HEK293 (cell line): ENCODE results near the gene SPIRE2.

Experiments
- BCL11A ChIP-seq: fragments of 450-650 bp; formaldehyde crosslinking; IDR thresholded peaks from 2 replicates; pipeline ENCODE4 v1.5.1; 2016; ENCODE audit warnings: low read depth, missing biosample characterization, missing genetic modification characterization
- EGR2 ChIP-seq: fragments of 450-650 bp; formaldehyde crosslinking; IDR thresholded peaks from 2 replicates; pipeline ENCODE4 v1.5.1; 2016; ENCODE audit warnings: low read depth, missing biosample characterization, missing genetic modification characterization
- HOXD13 ChIP-seq: sonication (generic); formaldehyde crosslinking; IDR thresholded peaks from 2 replicates; pipeline ENCODE4 v1.8.0; 2022; ENCODE audit warnings: missing genetic modification reagents, borderline replicate concordance
- KLF1 ChIP-seq: fragments of 450-650 bp; formaldehyde crosslinking; IDR thresholded peaks from 2 replicates; pipeline ENCODE4 v1.5.1; 2016; ENCODE audit warnings: missing biosample characterization, missing genetic modification characterization
- KLF7 ChIP-seq: fragments of 450-650 bp; formaldehyde crosslinking; IDR thresholded peaks from 2 replicates; pipeline ENCODE4 v1.5.1; 2016; ENCODE audit warnings: missing biosample characterization, missing genetic modification characterization, borderline replicate concordance
- KLF8 ChIP-seq: fragments of 450-650 bp; formaldehyde crosslinking; IDR thresholded peaks from 2 replicates; pipeline ENCODE4 v1.5.1; 2016; ENCODE audit warnings: missing biosample characterization, missing genetic modification characterization
- MZF1 ChIP-seq: fragments of 450-650 bp; formaldehyde crosslinking; IDR thresholded peaks from 2 replicates; pipeline ENCODE4 v1.5.1; 2017; ENCODE audit warnings: missing biosample characterization, missing genetic modification characterization, borderline replicate concordance
- OVOL3 ChIP-seq: fragments of 450-650 bp; formaldehyde crosslinking; IDR thresholded peaks from 2 replicates; pipeline ENCODE4 v1.5.1; 2016; ENCODE audit warnings: missing biosample characterization, missing genetic modification characterization
- SALL2 ChIP-seq: fragments of 450-650 bp; formaldehyde crosslinking; IDR thresholded peaks from 2 replicates; pipeline ENCODE4 v1.5.0; 2017; ENCODE audit warnings: missing biosample characterization, mild to moderate bottlenecking, missing genetic modification characterization, borderline replicate concordance
- SP3 ChIP-seq: fragments of 450-650 bp; formaldehyde crosslinking; IDR thresholded peaks from 2 replicates; pipeline ENCODE4 v1.5.1; 2016; ENCODE audit warnings: missing biosample characterization, missing genetic modification characterization
- YY1 ChIP-seq: fragments of 450-650 bp; formaldehyde crosslinking; IDR thresholded peaks from 2 replicates; pipeline ENCODE4 v1.5.1; 2018; ENCODE audit warnings: missing biosample characterization, missing genetic modification characterization
- YY2 ChIP-seq: fragments of 450-650 bp; formaldehyde crosslinking; IDR thresholded peaks from 2 replicates; pipeline ENCODE4 v1.5.1; 2016; ENCODE audit warnings: missing biosample characterization, missing genetic modification characterization
- ZBTB20 ChIP-seq: fragments of 450-650 bp; formaldehyde crosslinking; IDR thresholded peaks from 2 replicates; pipeline ENCODE4 v1.5.1; 2016; ENCODE audit warnings: missing biosample characterization, missing genetic modification characterization
- ZBTB8A ChIP-seq: fragments of 450-650 bp; formaldehyde crosslinking; IDR thresholded peaks from 2 replicates; pipeline ENCODE4 v1.5.1; 2016; ENCODE audit warnings: missing biosample characterization, missing genetic modification characterization
- ZFP3 ChIP-seq: fragments of 450-650 bp; formaldehyde crosslinking; IDR thresholded peaks from 2 replicates; pipeline ENCODE4 v1.5.1; 2016; ENCODE audit warnings: low read depth, missing biosample characterization, missing genetic modification characterization
- ZFP69B ChIP-seq: fragments of 450-650 bp; formaldehyde crosslinking; IDR thresholded peaks from 2 replicates; pipeline ENCODE4 v1.5.1; 2016; ENCODE audit warnings: missing biosample characterization, missing genetic modification characterization
- ZNF10 ChIP-seq: fragments of 450-650 bp; formaldehyde crosslinking; IDR thresholded peaks from 2 replicates; pipeline ENCODE4 v1.5.1; 2017; ENCODE audit warnings: missing biosample characterization, missing genetic modification characterization
- ZNF112 ChIP-seq: fragments of 450-650 bp; formaldehyde crosslinking; IDR thresholded peaks from 2 replicates; pipeline ENCODE4 v1.5.0; 2017; ENCODE audit warnings: missing biosample characterization, missing genetic modification characterization
- ZNF157 ChIP-seq: fragments of 450-650 bp; formaldehyde crosslinking; IDR thresholded peaks from 2 replicates; pipeline ENCODE4 v1.5.1; 2016; ENCODE audit warnings: missing biosample characterization, missing genetic modification characterization
- ZNF184 ChIP-seq: fragments of 450-650 bp; IDR thresholded peaks from 2 replicates; pipeline ENCODE4 v1.5.1; 2018; ENCODE audit warnings: missing biosample characterization, mild to moderate bottlenecking, missing genetic modification characterization
- ZNF266 ChIP-seq: fragments of 450-650 bp; formaldehyde crosslinking; IDR thresholded peaks from 2 replicates; pipeline ENCODE4 v1.5.1; 2016; ENCODE audit warnings: missing biosample characterization, missing genetic modification characterization, low read depth
- ZNF473 ChIP-seq: fragments of 450-650 bp; formaldehyde crosslinking; IDR thresholded peaks from 2 replicates; pipeline ENCODE4 v1.5.1; 2017; ENCODE audit warnings: missing biosample characterization, missing genetic modification characterization
- ZNF654 ChIP-seq: fragments of 450-650 bp; formaldehyde crosslinking; IDR thresholded peaks from 2 replicates; pipeline ENCODE4 v1.5.1; 2016; ENCODE audit warnings: low read depth, missing biosample characterization, missing genetic modification characterization
- ZNF660 ChIP-seq: fragments of 450-650 bp; IDR thresholded peaks from 2 replicates; pipeline ENCODE4 v1.5.1; 2018; ENCODE audit warnings: missing biosample characterization, mild to moderate bottlenecking, missing genetic modification characterization
- ZNF791 ChIP-seq: fragments of 450-650 bp; formaldehyde crosslinking; IDR thresholded peaks from 2 replicates; pipeline ENCODE4 v1.5.1; 2016; ENCODE audit warnings: missing biosample characterization, missing genetic modification characterization
- ZNF792 ChIP-seq: fragments of 450-650 bp; formaldehyde crosslinking; IDR thresholded peaks from 2 replicates; pipeline ENCODE4 v1.5.1; 2016; ENCODE audit warnings: missing biosample characterization, missing genetic modification characterization
- TF ChIP-seq, protein P1 (sequence below): fragments of 450-650 bp; formaldehyde crosslinking; IDR thresholded peaks from 2 replicates; pipeline ENCODE4 v1.5.1; 2016; ENCODE audit warnings: missing biosample characterization, missing genetic modification characterization, borderline replicate concordance
- TF ChIP-seq, protein P2 (sequence below): fragments of 450-650 bp; formaldehyde crosslinking; IDR thresholded peaks from 2 replicates; pipeline ENCODE4 v1.5.1; 2016; ENCODE audit warnings: missing biosample characterization, missing genetic modification characterization, borderline replicate concordance
- TF ChIP-seq, protein P3 (sequence below): fragments of 450-650 bp; formaldehyde crosslinking; IDR thresholded peaks from 2 replicates; pipeline ENCODE4 v1.5.1; 2016; ENCODE audit warnings: missing biosample characterization, missing genetic modification characterization, low read depth
- TF ChIP-seq, protein P4 (sequence below): fragments of 450-650 bp; formaldehyde crosslinking; IDR thresholded peaks from 2 replicates; pipeline ENCODE4 v1.5.1; 2017; ENCODE audit warnings: missing biosample characterization, mild to moderate bottlenecking, missing genetic modification characterization, moderate library complexity

The SPIRE2 gene

DNA sequence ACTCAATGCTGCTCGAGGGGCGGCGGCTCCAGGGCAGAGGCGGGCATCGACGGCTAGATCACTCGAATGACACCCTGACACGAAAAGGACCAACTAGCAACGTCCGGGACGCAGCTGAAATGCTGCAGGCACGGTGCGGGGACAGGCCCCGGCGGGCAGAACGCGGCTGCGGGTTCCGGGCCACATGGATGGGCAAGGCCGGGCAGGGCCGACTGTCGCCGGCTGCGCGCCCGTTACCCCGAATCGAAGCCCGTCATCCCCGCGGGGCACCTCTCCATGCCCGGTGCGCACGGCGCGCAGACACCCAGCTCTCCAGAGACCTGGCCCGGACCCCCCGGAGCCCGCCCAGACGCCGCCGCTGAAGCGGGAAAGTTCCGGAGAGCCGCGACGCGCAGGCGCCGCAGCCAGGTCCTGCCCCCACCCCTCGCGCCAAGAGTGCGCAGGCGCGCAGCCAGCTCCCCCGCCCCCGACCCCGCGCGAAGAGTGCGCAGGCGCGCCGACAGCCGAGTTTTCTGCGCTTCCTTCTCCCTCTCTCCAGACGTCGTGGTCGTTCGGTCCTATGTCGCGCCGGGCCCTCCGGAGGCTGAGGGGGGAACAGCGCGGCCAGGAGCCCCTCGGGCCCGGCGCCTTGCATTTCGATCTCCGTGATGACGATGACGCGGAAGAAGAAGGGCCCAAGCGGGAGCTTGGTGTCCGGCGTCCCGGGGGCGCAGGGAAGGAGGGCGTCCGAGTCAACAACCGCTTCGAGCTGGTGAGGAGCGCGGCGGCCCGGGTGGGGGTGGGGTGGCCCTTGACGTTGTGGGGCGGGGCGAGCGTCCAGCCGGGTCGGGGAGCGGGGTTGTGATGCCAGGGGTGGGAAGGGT is 45.1 kb downstream of the SPIRE2 start, which contains the start of gene TCF25 (continued):
- no peak for TF ChIP-seq ZNF112 (tag by site-specific recombination)
- no peak; the same call in 1 of the 2 replicates for TF ChIP-seq OVOL3 (tag by site-specific recombination)
- TF ChIP-seq, protein P1, sequence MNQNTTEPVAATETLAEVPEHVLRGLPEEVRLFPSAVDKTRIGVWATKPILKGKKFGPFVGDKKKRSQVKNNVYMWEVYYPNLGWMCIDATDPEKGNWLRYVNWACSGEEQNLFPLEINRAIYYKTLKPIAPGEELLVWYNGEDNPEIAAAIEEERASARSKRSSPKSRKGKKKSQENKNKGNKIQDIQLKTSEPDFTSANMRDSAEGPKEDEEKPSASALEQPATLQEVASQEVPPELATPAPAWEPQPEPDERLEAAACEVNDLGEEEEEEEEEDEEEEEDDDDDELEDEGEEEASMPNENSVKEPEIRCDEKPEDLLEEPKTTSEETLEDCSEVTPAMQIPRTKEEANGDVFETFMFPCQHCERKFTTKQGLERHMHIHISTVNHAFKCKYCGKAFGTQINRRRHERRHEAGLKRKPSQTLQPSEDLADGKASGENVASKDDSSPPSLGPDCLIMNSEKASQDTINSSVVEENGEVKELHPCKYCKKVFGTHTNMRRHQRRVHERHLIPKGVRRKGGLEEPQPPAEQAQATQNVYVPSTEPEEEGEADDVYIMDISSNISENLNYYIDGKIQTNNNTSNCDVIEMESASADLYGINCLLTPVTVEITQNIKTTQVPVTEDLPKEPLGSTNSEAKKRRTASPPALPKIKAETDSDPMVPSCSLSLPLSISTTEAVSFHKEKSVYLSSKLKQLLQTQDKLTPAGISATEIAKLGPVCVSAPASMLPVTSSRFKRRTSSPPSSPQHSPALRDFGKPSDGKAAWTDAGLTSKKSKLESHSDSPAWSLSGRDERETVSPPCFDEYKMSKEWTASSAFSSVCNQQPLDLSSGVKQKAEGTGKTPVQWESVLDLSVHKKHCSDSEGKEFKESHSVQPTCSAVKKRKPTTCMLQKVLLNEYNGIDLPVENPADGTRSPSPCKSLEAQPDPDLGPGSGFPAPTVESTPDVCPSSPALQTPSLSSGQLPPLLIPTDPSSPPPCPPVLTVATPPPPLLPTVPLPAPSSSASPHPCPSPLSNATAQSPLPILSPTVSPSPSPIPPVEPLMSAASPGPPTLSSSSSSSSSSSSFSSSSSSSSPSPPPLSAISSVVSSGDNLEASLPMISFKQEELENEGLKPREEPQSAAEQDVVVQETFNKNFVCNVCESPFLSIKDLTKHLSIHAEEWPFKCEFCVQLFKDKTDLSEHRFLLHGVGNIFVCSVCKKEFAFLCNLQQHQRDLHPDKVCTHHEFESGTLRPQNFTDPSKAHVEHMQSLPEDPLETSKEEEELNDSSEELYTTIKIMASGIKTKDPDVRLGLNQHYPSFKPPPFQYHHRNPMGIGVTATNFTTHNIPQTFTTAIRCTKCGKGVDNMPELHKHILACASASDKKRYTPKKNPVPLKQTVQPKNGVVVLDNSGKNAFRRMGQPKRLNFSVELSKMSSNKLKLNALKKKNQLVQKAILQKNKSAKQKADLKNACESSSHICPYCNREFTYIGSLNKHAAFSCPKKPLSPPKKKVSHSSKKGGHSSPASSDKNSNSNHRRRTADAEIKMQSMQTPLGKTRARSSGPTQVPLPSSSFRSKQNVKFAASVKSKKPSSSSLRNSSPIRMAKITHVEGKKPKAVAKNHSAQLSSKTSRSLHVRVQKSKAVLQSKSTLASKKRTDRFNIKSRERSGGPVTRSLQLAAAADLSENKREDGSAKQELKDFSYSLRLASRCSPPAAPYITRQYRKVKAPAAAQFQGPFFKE (tag by site-specific recombination), result no peak; the same call in 1 of the 2 replicates
- TF ChIP-seq, protein P2, sequence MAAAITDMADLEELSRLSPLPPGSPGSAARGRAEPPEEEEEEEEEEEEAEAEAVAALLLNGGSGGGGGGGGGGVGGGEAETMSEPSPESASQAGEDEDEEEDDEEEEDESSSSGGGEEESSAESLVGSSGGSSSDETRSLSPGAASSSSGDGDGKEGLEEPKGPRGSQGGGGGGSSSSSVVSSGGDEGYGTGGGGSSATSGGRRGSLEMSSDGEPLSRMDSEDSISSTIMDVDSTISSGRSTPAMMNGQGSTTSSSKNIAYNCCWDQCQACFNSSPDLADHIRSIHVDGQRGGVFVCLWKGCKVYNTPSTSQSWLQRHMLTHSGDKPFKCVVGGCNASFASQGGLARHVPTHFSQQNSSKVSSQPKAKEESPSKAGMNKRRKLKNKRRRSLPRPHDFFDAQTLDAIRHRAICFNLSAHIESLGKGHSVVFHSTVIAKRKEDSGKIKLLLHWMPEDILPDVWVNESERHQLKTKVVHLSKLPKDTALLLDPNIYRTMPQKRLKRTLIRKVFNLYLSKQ, result no peak
- no peak for TF ChIP-seq ZNF157
- no peak for TF ChIP-seq BCL11A (tag by site-specific recombination)
- TF ChIP-seq ZNF266, result no peak
- no peak; the same call in 1 of the 2 replicates for TF ChIP-seq YY1 (tag by site-specific recombination)
- no peak for TF ChIP-seq ZNF473
- TF ChIP-seq ZNF10 (tag by site-specific recombination), result no peak
- TF ChIP-seq ZBTB8A (tag by site-specific recombination), result peak; percentile 75
- TF ChIP-seq ZNF184 (tag by site-specific recombination), result no peak
- TF ChIP-seq KLF8, result no peak; the same call in 1 of the 2 replicates
- TF ChIP-seq ZFP69B, result no peak
- no peak for TF ChIP-seq YY2 (tag by site-specific recombination)
- TF ChIP-seq ZNF792 (tag by site-specific recombination), result peak; percentile 57
- no peak for TF ChIP-seq EGR2 (tag by site-specific recombination)
- peak; percentile 74 for TF ChIP-seq ZBTB20 (tag by site-specific recombination)
- TF ChIP-seq ZNF654, result no peak
- TF ChIP-seq MZF1 (tag by site-specific recombination), result no peak
- TF ChIP-seq ZFP3 (tag by site-specific recombination), result no peak
- TF ChIP-seq KLF7 (tag by site-specific recombination), result peak; percentile 60; the same call in 1 of the 2 replicates
- TF ChIP-seq, protein P3, sequence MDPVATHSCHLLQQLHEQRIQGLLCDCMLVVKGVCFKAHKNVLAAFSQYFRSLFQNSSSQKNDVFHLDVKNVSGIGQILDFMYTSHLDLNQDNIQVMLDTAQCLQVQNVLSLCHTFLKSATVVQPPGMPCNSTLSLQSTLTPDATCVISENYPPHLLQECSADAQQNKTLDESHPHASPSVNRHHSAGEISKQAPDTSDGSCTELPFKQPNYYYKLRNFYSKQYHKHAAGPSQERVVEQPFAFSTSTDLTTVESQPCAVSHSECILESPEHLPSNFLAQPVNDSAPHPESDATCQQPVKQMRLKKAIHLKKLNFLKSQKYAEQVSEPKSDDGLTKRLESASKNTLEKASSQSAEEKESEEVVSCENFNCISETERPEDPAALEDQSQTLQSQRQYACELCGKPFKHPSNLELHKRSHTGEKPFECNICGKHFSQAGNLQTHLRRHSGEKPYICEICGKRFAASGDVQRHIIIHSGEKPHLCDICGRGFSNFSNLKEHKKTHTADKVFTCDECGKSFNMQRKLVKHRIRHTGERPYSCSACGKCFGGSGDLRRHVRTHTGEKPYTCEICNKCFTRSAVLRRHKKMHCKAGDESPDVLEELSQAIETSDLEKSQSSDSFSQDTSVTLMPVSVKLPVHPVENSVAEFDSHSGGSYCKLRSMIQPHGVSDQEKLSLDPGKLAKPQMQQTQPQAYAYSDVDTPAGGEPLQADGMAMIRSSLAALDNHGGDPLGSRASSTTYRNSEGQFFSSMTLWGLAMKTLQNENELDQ (tag by site-specific recombination), result no peak
- peak; percentile 77 for TF ChIP-seq KLF1 (tag by site-specific recombination)
- no peak for TF ChIP-seq HOXD13 (CRISPR knock-in tag)
- no peak for TF ChIP-seq ZNF791 (tag by site-specific recombination)
- TF ChIP-seq SALL2 (tag by site-specific recombination), result no peak
- TF ChIP-seq ZNF660 (tag by site-specific recombination), result peak; percentile 15
- TF ChIP-seq, protein P4, sequence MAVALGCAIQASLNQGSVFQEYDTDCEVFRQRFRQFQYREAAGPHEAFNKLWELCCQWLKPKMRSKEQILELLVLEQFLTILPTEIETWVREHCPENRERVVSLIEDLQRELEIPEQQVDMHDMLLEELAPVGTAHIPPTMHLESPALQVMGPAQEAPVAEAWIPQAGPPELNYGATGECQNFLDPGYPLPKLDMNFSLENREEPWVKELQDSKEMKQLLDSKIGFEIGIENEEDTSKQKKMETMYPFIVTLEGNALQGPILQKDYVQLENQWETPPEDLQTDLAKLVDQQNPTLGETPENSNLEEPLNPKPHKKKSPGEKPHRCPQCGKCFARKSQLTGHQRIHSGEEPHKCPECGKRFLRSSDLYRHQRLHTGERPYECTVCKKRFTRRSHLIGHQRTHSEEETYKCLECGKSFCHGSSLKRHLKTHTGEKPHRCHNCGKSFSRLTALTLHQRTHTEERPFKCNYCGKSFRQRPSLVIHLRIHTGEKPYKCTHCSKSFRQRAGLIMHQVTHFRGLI, result no peak
- no peak; the same call in 1 of the 2 replicates for TF ChIP-seq SP3 (tag by site-specific recombination)
